Suppressor macrophage (primary cell): ENCODE measurements around the gene CCDC120.

ENCODE experiments used
- DNase-seq, 4 experiments: peaks; one replicate each; pipeline ENCODE4 v3.0.0-alpha.2; 2020 to 2022

Gene CCDC120

GRCh38 chrX:49103637-49104036 lies 44.8 kb downstream of the CCDC120 start:
- no peak for DNase-seq

GRCh38 chrX:49106296-49106695 lies 47.5 kb downstream of the CCDC120 start:
- DNase-seq, result no peak

GRCh38 chrX:49106930-49107329 lies 48.1 kb downstream of the CCDC120 start:
- DNase-seq, result peak in 3 of 4 experiments; percentile 30 to 31 (median 30)

GRCh38 chrX:49108641-49109040 lies 49.8 kb downstream of the CCDC120 start:
- no peak for DNase-seq

- no peak for DNase-seq
Observed at GRCh38 chrX:49110417-49110816, 51.6 kb downstream of the CCDC120 start.

- DNase-seq, result no peak
Observed at GRCh38 chrX:49111791-49112190, 53.0 kb downstream of the CCDC120 start.

GRCh38 chrX:49116076-49116475 lies 57.3 kb downstream of the CCDC120 start:
- no peak for DNase-seq

- no peak for DNase-seq
Observed at GRCh38 chrX:49116716-49117115, 57.9 kb downstream of the CCDC120 start.

- no peak for DNase-seq
Observed at GRCh38 chrX:49117581-49117980, 58.8 kb downstream of the CCDC120 start.
